ENCODE data around the gene BAIAP3.

The BAIAP3 gene

DNA sequence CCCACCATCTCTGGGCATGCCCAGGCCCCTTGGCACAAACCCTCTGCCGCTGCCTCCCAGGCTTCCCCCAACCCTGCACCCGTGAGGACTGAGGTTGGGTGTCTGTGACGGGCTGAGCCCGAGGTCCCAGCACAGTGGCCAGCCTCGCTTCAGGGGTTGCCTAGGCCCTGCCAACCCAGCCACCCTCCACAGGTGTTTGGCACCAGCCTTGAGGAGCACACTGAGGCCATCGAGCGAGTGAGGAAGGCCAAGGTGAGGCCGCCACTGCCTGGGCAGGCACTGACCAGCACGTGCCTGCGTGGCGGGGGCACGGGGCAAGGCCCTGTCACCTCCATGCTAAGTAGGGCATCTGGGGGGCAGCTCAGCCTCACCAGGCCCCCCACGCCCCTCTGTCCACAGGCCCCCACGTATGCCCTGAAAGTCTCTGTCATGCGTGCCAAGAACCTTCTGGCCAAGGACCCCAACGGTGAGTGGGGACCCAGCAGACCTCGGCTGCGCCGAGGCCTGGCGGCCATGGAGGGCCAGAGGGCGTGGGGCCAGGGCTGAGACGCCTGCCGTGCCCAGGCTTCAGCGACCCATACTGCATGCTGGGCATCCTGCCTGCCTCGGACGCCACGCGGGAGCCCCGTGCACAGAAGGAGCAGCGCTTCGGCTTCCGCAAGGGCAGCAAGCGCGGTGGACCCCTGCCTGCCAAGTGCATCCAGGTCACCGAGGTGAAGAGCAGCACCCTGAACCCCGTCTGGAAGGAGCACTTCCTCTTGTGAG lies 7.5 kb downstream of the BAIAP3 start:
- Histone ChIP-seq H3K27me3 (ENCODE audit: control insufficient read depth, insufficient read depth, low read length) (peaks cover 4% of the 10 kb centered on the region), H3K4me1 (ENCODE audit: control insufficient read depth, insufficient read depth, low read length) (peaks cover 19% of the 10 kb centered on the region), H3K9ac (ENCODE audit: low read length) (no peak overlapping the region), H3K9me3 (ENCODE audit: control insufficient read depth, low read length) (no peaks in the 10 kb centered on the region), H3K4me3 (ENCODE audit: low read length) (no peak overlapping the region), H3K36me3 (ENCODE audit: control insufficient read depth, insufficient read depth, low read length) (no peaks in the 10 kb centered on the region)

- no peak overlapping the region for H3K9ac ChIP-seq (ENCODE audit: low read length)
- no peaks in the 10 kb centered on the region for H3K9me3 ChIP-seq (ENCODE audit: control insufficient read depth, low read length)
- H3K4me1 ChIP-seq (ENCODE audit: control insufficient read depth, insufficient read depth, low read length) = peaks cover 19% of the 10 kb centered on the region
- H3K36me3 ChIP-seq (ENCODE audit: control insufficient read depth, insufficient read depth, low read length) = no peaks in the 10 kb centered on the region
- H3K4me3 ChIP-seq (ENCODE audit: low read length) = no peak overlapping the region
- no peaks in the 10 kb centered on the region for H3K27me3 ChIP-seq (ENCODE audit: control insufficient read depth, insufficient read depth, low read length)
Measured at GRCh38 chr16:1341495-1342420, 8.3 kb downstream of the BAIAP3 start.

DNA sequence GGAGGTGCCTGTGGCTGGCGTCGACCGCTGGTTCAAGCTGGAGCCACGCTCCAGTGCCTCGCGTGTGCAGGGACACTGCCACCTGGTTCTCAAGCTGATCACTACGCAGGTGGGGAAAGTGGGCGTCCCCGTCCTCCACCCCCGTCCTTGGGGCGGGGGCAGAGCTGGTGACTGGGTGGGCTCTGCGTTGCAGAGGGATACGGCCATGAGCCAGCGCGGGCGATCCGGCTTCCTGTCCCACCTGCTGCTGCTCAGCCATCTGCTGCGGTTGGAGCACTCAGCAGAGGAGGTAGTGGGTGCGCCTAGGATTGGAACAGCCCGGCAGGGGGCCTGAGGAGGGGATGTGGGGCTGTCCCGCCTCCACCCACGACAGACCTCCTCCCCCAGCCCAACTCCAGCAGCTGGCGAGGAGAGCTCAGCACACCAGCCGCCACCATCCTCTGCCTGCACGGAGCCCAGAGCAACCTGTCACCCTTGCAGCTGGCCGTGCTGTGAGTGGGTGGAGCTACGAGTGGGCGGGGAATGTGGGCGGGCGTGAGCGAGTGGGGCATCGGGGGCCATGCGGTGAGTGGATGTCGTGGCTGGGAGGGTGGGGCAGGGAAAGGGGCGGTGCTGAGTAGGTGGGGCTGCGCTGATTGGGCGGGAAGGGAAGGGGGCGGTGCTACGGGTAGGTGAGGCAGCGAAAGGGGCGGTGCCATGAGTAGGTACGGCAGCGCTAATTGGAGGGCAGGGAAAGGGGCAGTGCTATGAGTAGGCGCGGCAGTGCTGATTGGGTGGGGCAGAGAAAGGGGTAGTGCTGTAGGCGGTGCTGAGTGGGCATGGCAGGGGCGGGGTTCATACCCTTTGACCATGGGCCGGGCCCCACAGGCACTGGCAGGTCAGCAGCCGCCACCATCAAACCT lies 9.3 kb downstream of the BAIAP3 start:
- Histone ChIP-seq H3K9me3 (ENCODE audit: control insufficient read depth, low read length) (no peaks in the 10 kb centered on the region), H3K4me1 (ENCODE audit: control insufficient read depth, insufficient read depth, low read length) (peaks cover 17% of the 10 kb centered on the region), H3K27me3 (ENCODE audit: control insufficient read depth, insufficient read depth, low read length) (no peaks in the 10 kb centered on the region), H3K36me3 (ENCODE audit: control insufficient read depth, insufficient read depth, low read length) (no peaks in the 10 kb centered on the region), H3K9ac (ENCODE audit: low read length) (no peak overlapping the region), H3K4me3 (ENCODE audit: low read length) (no peak overlapping the region)

- H3K4me3 ChIP-seq (ENCODE audit: low read length) = no peak overlapping the region
- no peaks in the 10 kb centered on the region for H3K9me3 ChIP-seq (ENCODE audit: control insufficient read depth, low read length)
- no peaks in the 10 kb centered on the region for H3K27me3 ChIP-seq (ENCODE audit: control insufficient read depth, insufficient read depth, low read length)
- H3K9ac ChIP-seq (ENCODE audit: low read length) = no peak overlapping the region
- H3K36me3 ChIP-seq (ENCODE audit: control insufficient read depth, insufficient read depth, low read length) = no peaks in the 10 kb centered on the region
- H3K4me1 ChIP-seq (ENCODE audit: control insufficient read depth, insufficient read depth, low read length) = peaks cover 15% of the 10 kb centered on the region
Measured at GRCh38 chr16:1343428-1344242, 10.2 kb downstream of the BAIAP3 start.

DNA sequence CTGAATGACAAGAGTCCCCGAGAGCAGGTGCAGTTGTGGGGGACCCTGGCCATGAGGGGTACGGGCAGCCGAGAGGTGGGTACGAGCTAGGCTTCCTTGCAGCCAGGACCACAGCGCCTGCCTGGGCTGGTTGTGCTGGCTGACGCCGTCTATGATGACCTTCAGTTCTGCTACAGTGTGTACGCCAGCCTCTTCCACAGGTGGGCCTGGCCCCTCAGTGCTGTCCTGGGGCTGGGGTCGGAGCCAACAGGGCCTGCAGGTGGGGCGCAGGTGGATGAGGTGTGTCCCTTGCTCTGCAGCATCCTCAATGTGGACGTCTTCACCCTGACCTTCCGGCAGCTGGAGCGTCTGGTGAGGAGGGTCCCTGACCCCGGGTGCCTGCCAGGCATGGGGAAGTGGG lies 11.1 kb downstream of the BAIAP3 start:
- Histone ChIP-seq H3K9ac (ENCODE audit: low read length) (no peak overlapping the region), H3K27me3 (ENCODE audit: control insufficient read depth, insufficient read depth, low read length) (no peaks in the 10 kb centered on the region), H3K9me3 (ENCODE audit: control insufficient read depth, low read length) (no peaks in the 10 kb centered on the region), H3K4me3 (ENCODE audit: low read length) (no peak overlapping the region), H3K36me3 (ENCODE audit: control insufficient read depth, insufficient read depth, low read length) (no peaks in the 10 kb centered on the region), H3K4me1 (ENCODE audit: control insufficient read depth, insufficient read depth, low read length) (peaks cover 15% of the 10 kb centered on the region)

GRCh38 chr16:1345087-1345486 lies 11.6 kb downstream of the BAIAP3 start:
- peaks cover 15% of the 10 kb centered on the region for H3K4me1 ChIP-seq (ENCODE audit: control insufficient read depth, insufficient read depth, low read length)
- no peaks in the 10 kb centered on the region for H3K36me3 ChIP-seq (ENCODE audit: control insufficient read depth, insufficient read depth, low read length)
- H3K9me3 ChIP-seq (ENCODE audit: control insufficient read depth, low read length) = no peaks in the 10 kb centered on the region
- no peak overlapping the region for H3K4me3 ChIP-seq (ENCODE audit: low read length)
- no peaks in the 10 kb centered on the region for H3K27me3 ChIP-seq (ENCODE audit: control insufficient read depth, insufficient read depth, low read length)
- H3K9ac ChIP-seq (ENCODE audit: low read length) = no peak overlapping the region

DNA sequence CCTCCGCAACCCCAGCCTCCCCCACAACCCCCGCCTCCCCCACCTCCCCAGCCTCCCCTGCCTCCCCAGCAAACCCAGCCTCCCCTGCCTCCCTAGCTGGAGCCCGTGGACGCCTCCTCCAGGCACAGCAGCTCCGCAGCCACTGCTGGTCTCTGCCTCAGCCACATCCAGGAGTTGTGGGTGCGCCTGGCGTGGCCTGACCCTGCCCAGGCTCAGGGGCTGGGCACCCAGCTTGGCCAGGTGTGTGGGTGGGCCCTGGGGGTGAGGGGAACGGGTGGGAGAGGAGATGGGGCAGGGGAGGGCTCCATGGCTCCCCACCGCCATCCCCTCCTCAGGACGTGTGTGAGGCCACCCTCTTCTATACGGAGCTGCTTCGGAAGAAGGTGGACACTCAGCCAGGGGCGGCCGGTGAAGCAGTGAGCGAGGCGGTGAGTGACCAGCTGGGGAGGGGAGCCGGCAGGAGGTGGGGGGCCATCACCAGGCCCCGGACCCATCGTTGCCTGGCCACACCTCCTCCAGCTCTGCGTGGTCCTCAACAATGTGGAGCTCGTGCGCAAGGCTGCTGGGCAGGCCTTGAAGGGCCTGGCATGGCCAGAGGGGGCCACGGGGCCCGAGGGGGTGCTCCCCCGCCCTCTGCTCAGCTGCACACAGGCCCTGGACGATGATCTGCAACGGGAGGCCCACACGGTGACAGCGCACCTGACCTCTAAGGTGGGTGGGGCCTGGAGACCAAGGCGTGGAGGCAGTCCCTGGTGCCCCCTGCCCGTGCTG lies 12.4 kb downstream of the BAIAP3 start:
- Histone ChIP-seq H3K27me3 (ENCODE audit: control insufficient read depth, insufficient read depth, low read length) (no peaks in the 10 kb centered on the region), H3K9ac (ENCODE audit: low read length) (no peak overlapping the region), H3K4me1 (ENCODE audit: control insufficient read depth, insufficient read depth, low read length) (peaks cover 22% of the 10 kb centered on the region), H3K36me3 (ENCODE audit: control insufficient read depth, insufficient read depth, low read length) (no peaks in the 10 kb centered on the region), H3K9me3 (ENCODE audit: control insufficient read depth, low read length) (no peaks in the 10 kb centered on the region), H3K4me3 (ENCODE audit: low read length) (no peak overlapping the region)

DNA sequence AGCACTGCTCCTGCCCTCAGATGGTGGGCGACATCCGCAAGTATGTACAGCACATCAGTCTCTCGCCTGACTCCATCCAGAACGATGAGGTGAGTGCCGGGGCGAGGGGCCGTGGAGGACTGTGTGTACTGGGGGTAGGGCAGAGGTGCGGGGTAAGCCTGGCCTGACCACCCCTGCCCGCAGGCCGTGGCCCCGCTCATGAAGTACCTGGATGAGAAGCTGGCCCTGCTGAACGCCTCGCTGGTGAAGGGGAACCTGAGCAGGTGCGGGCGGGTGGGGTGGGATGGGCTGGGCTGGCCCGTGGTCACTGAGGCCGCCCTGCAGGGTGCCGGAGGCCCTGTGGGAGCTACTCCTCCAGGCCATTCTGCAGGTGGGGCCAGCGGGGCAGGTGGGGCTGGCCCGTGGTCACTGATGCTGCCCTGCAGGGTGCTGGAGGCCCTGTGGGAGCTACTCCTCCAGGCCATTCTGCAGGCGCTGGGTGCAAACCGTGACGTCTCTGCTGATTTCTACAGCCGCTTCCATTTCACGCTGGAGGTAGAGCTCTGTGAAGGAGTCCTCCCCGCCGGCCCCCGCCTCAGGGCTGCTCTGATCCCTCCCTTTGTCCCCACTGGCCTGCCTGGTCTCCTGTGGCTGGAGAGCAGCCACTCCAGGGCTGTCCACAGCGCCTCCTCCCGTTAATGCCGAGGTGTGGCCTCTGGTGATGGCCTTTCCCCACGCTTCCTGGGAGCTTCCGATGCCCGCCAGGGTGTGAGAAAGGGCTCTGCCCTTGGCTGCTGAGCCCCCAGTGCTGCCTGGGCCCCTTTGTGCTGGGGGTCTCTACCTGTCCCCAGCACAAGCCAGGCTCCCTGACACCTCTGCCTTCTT lies 13.2 kb downstream of the BAIAP3 start:
- H3K9me3 ChIP-seq (ENCODE audit: control insufficient read depth, low read length) = no peaks in the 10 kb centered on the region

DNA sequence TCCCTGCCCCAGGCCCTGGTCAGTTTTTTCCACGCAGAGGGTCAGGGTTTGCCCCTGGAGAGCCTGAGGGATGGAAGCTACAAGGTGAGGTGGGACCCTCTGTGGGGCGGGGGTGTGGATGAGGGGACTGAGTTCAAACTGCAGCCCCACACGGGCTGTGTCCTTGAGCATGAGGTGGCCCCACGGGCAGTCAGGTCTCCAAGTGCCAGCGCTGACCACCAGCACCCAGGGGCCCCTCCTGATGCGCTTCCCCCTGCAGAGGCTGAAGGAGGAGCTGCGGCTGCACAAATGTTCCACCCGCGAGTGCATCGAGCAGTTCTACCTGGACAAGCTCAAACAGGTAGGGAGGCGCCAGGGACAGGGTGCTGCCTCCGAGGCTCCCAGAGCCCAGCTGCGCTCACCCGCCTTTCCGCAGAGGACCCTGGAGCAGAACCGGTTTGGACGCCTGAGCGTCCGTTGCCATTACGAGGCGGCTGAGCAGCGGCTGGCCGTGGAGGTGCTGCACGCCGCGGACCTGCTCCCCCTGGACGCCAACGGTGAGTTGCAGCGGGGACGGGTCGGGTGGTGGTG lies 13.9 kb downstream of the BAIAP3 start:
- no peaks in the 10 kb centered on the region for H3K9me3 ChIP-seq (ENCODE audit: control insufficient read depth, low read length)
- no peak overlapping the region for H3K9ac ChIP-seq (ENCODE audit: low read length)
- peaks cover 22% of the 10 kb centered on the region for H3K4me1 ChIP-seq (ENCODE audit: control insufficient read depth, insufficient read depth, low read length)
- no peaks in the 10 kb centered on the region for H3K27me3 ChIP-seq (ENCODE audit: control insufficient read depth, insufficient read depth, low read length)
- H3K36me3 ChIP-seq (ENCODE audit: control insufficient read depth, insufficient read depth, low read length) = no peaks in the 10 kb centered on the region
- no peak overlapping the region for H3K4me3 ChIP-seq (ENCODE audit: low read length)

More for the DNA sequence above, 13.2 kb downstream of the BAIAP3 start:
- Histone ChIP-seq H3K36me3 (ENCODE audit: control insufficient read depth, insufficient read depth, low read length) (no peaks in the 10 kb centered on the region), H3K27me3 (ENCODE audit: control insufficient read depth, insufficient read depth, low read length) (no peaks in the 10 kb centered on the region), H3K4me3 (ENCODE audit: low read length) (no peak overlapping the region), H3K4me1 (ENCODE audit: control insufficient read depth, insufficient read depth, low read length) (peaks cover 26% of the 10 kb centered on the region), H3K9ac (ENCODE audit: low read length) (no peak overlapping the region)

- no peak overlapping the region for H3K9ac ChIP-seq (ENCODE audit: low read length)
- H3K27me3 ChIP-seq (ENCODE audit: control insufficient read depth, insufficient read depth, low read length) = no peaks in the 10 kb centered on the region
- no peaks in the 10 kb centered on the region for H3K9me3 ChIP-seq (ENCODE audit: control insufficient read depth, low read length)
- H3K4me3 ChIP-seq (ENCODE audit: low read length) = no peak overlapping the region
- H3K36me3 ChIP-seq (ENCODE audit: control insufficient read depth, insufficient read depth, low read length) = no peaks in the 10 kb centered on the region
- H3K4me1 ChIP-seq (ENCODE audit: control insufficient read depth, insufficient read depth, low read length) = peaks cover 18% of the 10 kb centered on the region
Measured at GRCh38 chr16:1347962-1348361, 14.5 kb downstream of the BAIAP3 start.
